IPS DF 6.9 (cell line): ENCODE measurements around the gene KMT2A.
"Not testable (repeated sequence)": the region's sequence is repeated elsewhere in the genome, so short reads cannot be mapped to it uniquely, and the experiment has no call there.

Experiments
- DNase-seq: peaks from one replicate; pipeline ENCODE4 v3.0.0-alpha.2; 2013; ENCODE audit warnings: low read depth, low spot score
- H3K27ac ChIP-seq: one replicate; pipeline ENCODE4 v1.5.1; 2013; ENCODE audit warnings: low read length, control low read depth
- H3K27me3 ChIP-seq: 2 replicates; pipeline ENCODE4 v1.6.1; 2013; ENCODE audit warnings: mild to moderate bottlenecking, low read length; ENCODE audit not compliant: control insufficient read depth, insufficient read depth
- H3K36me3 ChIP-seq: 2 replicates; pipeline ENCODE4 v1.6.1; 2013; ENCODE audit warnings: low read length; ENCODE audit not compliant: control insufficient read depth, insufficient read depth
- H3K4me1 ChIP-seq: 2 replicates; pipeline ENCODE4 v1.6.1; 2013; ENCODE audit warnings: low read length; ENCODE audit not compliant: control insufficient read depth, insufficient read depth
- H3K4me3 ChIP-seq: 2 replicates; pipeline ENCODE4 v1.5.1; 2013; ENCODE audit warnings: mild to moderate bottlenecking, low read length
- H3K9me3 ChIP-seq: 2 replicates; pipeline ENCODE4 v1.6.1; 2013; ENCODE audit warnings: low read length, inconsistent platforms; ENCODE audit not compliant: control insufficient read depth, insufficient read depth
- WGBS: extraction: QIAGEN DNeasy Blood & Tissue Kit; methylation state at CpG from one replicate; pipeline ENCODE4 v1.1.7; 2013; ENCODE audit warnings: mixed read lengths, missing lambda C conversion rate; ENCODE audit not compliant: insufficient read length, insufficient coverage; 5-methylcytosine and 5-hydroxymethylcytosine counted together

Gene KMT2A

DNA sequence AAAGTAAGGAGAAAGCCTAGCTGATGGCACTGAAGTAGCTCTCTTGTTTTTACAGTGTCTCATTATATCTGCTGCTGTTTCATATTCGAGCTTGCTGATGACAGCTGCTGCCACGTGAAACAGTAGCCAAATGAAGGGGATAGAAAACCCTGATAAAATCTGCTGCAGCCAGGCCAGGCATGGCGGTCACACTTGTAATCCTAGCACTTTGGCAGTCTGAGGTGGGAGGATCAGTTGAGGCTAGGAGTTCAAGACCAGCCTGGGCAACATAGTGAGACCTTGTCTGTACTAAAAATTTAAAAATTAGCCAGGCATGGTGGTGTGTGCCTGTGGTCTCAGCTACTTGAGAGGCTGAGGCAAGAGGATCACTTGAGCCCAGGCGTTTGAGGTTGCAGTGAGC, 116.0 kb downstream of the KMT2A start:
- DNase-seq, result no peak
- H3K9me3 ChIP-seq, result no peaks in the 10 kb centered on the region
- H3K4me3 ChIP-seq, result no peak overlapping the region
- H3K4me1 ChIP-seq, result no peaks in the 10 kb centered on the region
- WGBS, result no CpG with 5 or more reads among the region's 4 CpGs
- no peaks in the 10 kb centered on the region for H3K27me3 ChIP-seq
- H3K27ac ChIP-seq, result no peak overlapping the region
- 0 out of 2 replicates have a peak, but pooled peaks cover 6% of the 10 kb centered on the region for H3K36me3 ChIP-seq

DNA sequence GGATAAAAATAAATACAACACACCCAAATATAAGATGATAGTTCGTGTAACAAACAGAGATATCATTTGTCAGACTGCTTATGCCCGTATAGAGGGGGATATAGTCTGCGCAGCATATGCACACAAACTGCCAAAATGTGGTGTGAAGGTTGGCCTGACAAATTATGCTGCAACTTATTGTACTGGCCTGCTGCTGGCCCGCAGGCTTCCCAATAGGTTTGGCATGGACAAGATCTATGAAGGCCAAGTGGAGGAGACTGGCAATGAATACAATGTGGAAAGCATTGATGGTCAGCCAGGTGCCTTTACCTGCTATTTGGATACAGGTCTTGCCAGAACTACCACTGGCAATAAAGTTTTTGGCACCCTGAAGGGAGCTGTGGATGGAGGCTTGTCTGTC, 124.5 kb downstream of the KMT2A start:
- no peak for DNase-seq
- Histone ChIP-seq H3K9me3 (no peaks in the 10 kb centered on the region), H3K36me3 (no peaks in the 10 kb centered on the region), H3K4me3 (no peak overlapping the region), H3K4me1 (no peaks in the 10 kb centered on the region), H3K27ac (no peak overlapping the region), H3K27me3 (no peaks in the 10 kb centered on the region)
- no CpG with 5 or more reads among the region's 4 CpGs for WGBS

DNA sequence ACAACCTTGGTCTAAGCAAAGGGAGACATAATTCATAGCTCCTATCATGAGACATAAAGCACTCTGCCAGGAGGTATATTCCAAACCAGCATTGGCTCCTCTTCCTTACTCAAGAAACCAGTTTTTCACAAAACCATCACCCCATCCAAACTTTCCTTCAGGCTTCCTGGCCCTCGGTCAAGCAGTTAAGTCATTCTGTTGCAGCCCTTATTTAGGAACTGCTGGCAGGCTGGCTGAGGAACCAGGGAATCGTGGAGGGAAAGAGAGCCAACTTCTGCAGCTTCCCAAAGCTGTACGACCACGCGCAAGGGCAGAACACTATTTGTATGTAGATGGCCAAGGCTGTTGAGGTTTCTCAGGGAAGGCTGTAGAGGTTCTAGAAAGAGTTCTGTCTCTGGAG, 128.8 kb downstream of the KMT2A start:
- H3K4me3 ChIP-seq, result no peak overlapping the region
- no peaks in the 10 kb centered on the region for H3K4me1 ChIP-seq
- no peak for DNase-seq
- no peaks in the 10 kb centered on the region for H3K27me3 ChIP-seq
- no peak overlapping the region for H3K27ac ChIP-seq
- no peaks in the 10 kb centered on the region for H3K36me3 ChIP-seq
- no CpG with 5 or more reads among the region's 5 CpGs for WGBS
- no peaks in the 10 kb centered on the region for H3K9me3 ChIP-seq

DNA sequence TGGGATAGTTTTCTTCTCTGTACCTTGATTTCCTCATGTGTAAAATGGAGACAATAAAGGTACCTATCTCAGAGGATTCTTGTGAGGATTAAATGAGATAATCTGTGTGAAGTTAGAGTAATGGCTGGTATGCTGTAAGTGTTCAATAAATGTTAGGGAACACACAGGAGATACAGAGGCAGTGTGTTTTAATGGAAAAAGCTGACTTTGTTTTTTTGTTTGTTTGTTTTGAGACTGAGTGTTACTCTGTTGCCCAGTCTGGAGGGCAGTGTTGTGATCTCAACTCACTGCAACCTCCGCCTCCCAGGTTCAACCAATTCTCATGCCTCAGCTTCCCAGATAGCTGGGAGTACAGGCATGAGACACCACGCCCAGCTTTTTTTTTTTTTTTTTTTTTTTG, 133.4 kb downstream of the KMT2A start:
- no peak for DNase-seq
- no CpG with 5 or more reads among the region's 2 CpGs for WGBS
- H3K27ac ChIP-seq, result no peak overlapping the region
- H3K36me3 ChIP-seq, result no peaks in the 10 kb centered on the region
- H3K9me3 ChIP-seq, result no peaks in the 10 kb centered on the region
- no peak overlapping the region for H3K4me3 ChIP-seq
- H3K27me3 ChIP-seq, result no peaks in the 10 kb centered on the region
- H3K4me1 ChIP-seq, result no peaks in the 10 kb centered on the region

DNA sequence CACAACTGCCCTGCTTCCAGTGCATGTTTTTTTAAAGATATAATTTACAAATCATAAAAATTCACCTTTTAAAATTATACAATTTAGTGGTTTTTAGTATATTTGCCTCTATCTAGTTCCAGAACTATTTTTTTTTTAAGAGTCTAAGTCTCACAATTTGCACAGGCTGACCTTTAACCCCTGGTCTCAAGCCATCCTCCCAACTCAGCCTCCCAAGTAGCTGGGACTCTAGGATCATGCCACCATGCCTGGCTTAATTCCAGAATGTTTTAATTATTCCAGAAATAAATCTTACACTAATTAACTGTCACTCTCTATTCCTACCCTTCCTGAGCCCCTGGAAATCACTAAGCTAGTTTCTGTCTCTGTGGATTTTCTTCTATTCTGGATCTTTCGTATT, 134.5 kb downstream of the KMT2A start:
- no peaks in the 10 kb centered on the region for H3K36me3 ChIP-seq
- no peak overlapping the region for H3K27ac ChIP-seq
- H3K4me1 ChIP-seq, result no peaks in the 10 kb centered on the region
- H3K9me3 ChIP-seq, result no peaks in the 10 kb centered on the region
- H3K27me3 ChIP-seq, result no peaks in the 10 kb centered on the region
- WGBS, result no CpG with 5 or more reads among the region's 1 CpG
- DNase-seq, result no peak
- H3K4me3 ChIP-seq, result no peak overlapping the region

GRCh38 chr11:118571701-118572060, 135.4 kb downstream of the KMT2A start:
- no CpG with 5 or more reads among the region's 15 CpGs for WGBS
- H3K4me3 ChIP-seq, result not testable (repeated sequence)

GRCh38 chr11:118572061-118572980, 136.0 kb downstream of the KMT2A start, which contains the start of gene ARCN1:
Gene ARCN1, plus strand, starts transcription at chr11:118572409. Its CDS starts 139 bp downstream, at chr11:118572548.
- no peaks in the 10 kb centered on the region for H3K27me3 ChIP-seq
- H3K9me3 ChIP-seq, result no peaks in the 10 kb centered on the region
- H3K4me3 ChIP-seq, result peak within 1 kb of the TSS; percentile 94
- no peaks in the 10 kb centered on the region for H3K36me3 ChIP-seq
- DNase-seq, result peak; percentile 54
- H3K27ac ChIP-seq, result no peak within 1 kb of the TSS
- no CpG with 5 or more reads among the region's 55 CpGs for WGBS
- no peaks in the 10 kb centered on the region for H3K4me1 ChIP-seq

More at GRCh38 chr11:118571701-118572060, 135.4 kb downstream of the KMT2A start:
- not testable (repeated sequence) for H3K27ac ChIP-seq, H3K9me3 ChIP-seq, H3K36me3 ChIP-seq, H3K27me3 ChIP-seq, DNase-seq, H3K4me1 ChIP-seq

GRCh38 chr11:118572981-118573550, 136.8 kb downstream of the KMT2A start:
- no peaks in the 10 kb centered on the region for H3K9me3 ChIP-seq
- H3K4me1 ChIP-seq, result no peaks in the 10 kb centered on the region
- H3K36me3 ChIP-seq, result no peaks in the 10 kb centered on the region
- no peak for DNase-seq
- H3K27me3 ChIP-seq, result no peaks in the 10 kb centered on the region
- H3K4me3 ChIP-seq, result peak overlapping the region; percentile 94; the same call in 1 of the 2 replicates
- no CpG with 5 or more reads among the region's 10 CpGs for WGBS
- H3K27ac ChIP-seq, result no peak overlapping the region

GRCh38 chr11:118574636-118575035, 138.3 kb downstream of the KMT2A start:
- no peak for DNase-seq
- Histone ChIP-seq H3K36me3 (no peaks in the 10 kb centered on the region), H3K4me1 (no peaks in the 10 kb centered on the region), H3K27me3 (no peaks in the 10 kb centered on the region), H3K4me3 (no peak overlapping the region), H3K9me3 (no peaks in the 10 kb centered on the region), H3K27ac (no peak overlapping the region)
- WGBS, result no CpG with 5 or more reads among the region's 7 CpGs
